ENCODE data around the gene MED14. TPM values are rescaled to one million over a fixed set of nuclear protein-coding genes. Genes with fewer than 3 reads are reported as not detected.

The MED14 gene
- total RNA-seq, 1 donor from 2014 or later = 35.2 TPM

- H3K4me3 ChIP-seq = no peak overlapping the region
- no peaks in the 10 kb centered on the region for H3K9me3 ChIP-seq
- H3K27ac ChIP-seq = no peak overlapping the region
- intact Hi-C loops (cut with DNase I) = no loop called here
- H3K27me3 ChIP-seq = no peaks in the 10 kb centered on the region
- H3K36me3 ChIP-seq = peaks cover 54% of the 10 kb centered on the region
- H3K4me1 ChIP-seq = peaks cover 3% of the 10 kb centered on the region
- ATAC-seq (no peak), DNase-seq (no peak)
- TF ChIP-seq CTCF (IDR thresholded peaks at IDR 0.05) = no peak
Measured at GRCh38 chrX:40637687-40638086, 97.7 kb downstream of the MED14 start.

- no peak for DNase-seq
- intact Hi-C loops (cut with DNase I) = no loop called here
- ATAC-seq = no peak
- Histone ChIP-seq H3K27ac (no peak overlapping the region), H3K36me3 (peaks cover 64% of the 10 kb centered on the region), H3K4me3 (no peak overlapping the region), H3K9me3 (no peaks in the 10 kb centered on the region), H3K27me3 (no peaks in the 10 kb centered on the region), H3K4me1 (no peaks in the 10 kb centered on the region)
- no peak for TF ChIP-seq CTCF (IDR thresholded peaks at IDR 0.05)
Measured at GRCh38 chrX:40632199-40632598, 103.1 kb downstream of the MED14 start.

- no peaks in the 10 kb centered on the region for H3K9me3 ChIP-seq
- no peak for TF ChIP-seq CTCF (IDR thresholded peaks at IDR 0.05)
- no peak for ATAC-seq
- no peaks in the 10 kb centered on the region for H3K4me1 ChIP-seq
- H3K27ac ChIP-seq = no peak overlapping the region
- peaks cover 31% of the 10 kb centered on the region for H3K36me3 ChIP-seq
- H3K27me3 ChIP-seq = no peaks in the 10 kb centered on the region
- H3K4me3 ChIP-seq = no peak overlapping the region
- no peak for DNase-seq
- intact Hi-C loops (cut with DNase I) = no loop called here
Measured at GRCh38 chrX:40628506-40628905, 106.8 kb downstream of the MED14 start.

- ATAC-seq = no peak
- Histone ChIP-seq H3K36me3 (peaks cover 22% of the 10 kb centered on the region), H3K4me1 (no peaks in the 10 kb centered on the region), H3K4me3 (no peak overlapping the region), H3K9me3 (no peaks in the 10 kb centered on the region), H3K27ac (no peak overlapping the region), H3K27me3 (no peaks in the 10 kb centered on the region)
- intact Hi-C loops (cut with DNase I) = no loop called here
- no peak for TF ChIP-seq CTCF (IDR thresholded peaks at IDR 0.05)
- no peak for DNase-seq
Measured at GRCh38 chrX:40625294-40625693, 110.0 kb downstream of the MED14 start.

- intact Hi-C loops (cut with DNase I) = no loop called here
- no peak for TF ChIP-seq CTCF (IDR thresholded peaks at IDR 0.05)
- no peaks in the 10 kb centered on the region for H3K27me3 ChIP-seq
- H3K4me3 ChIP-seq = no peak overlapping the region
- no peak overlapping the region for H3K27ac ChIP-seq
- H3K4me1 ChIP-seq = no peaks in the 10 kb centered on the region
- H3K36me3 ChIP-seq = peaks cover 5% of the 10 kb centered on the region
- H3K9me3 ChIP-seq = no peaks in the 10 kb centered on the region
- DNase-seq (no peak), ATAC-seq (no peak)
Measured at GRCh38 chrX:40623665-40624064, 111.7 kb downstream of the MED14 start.

GRCh38 chrX:40623139-40623536, 112.2 kb downstream of the MED14 start, which contains the start of gene MPC1L:
MPC1L (plus strand) TSS chrX:40623428; CDS start chrX:40623566, 138 bp downstream.
- H3K9me3 ChIP-seq = no peaks in the 10 kb centered on the region
- peaks cover 5% of the 10 kb centered on the region for H3K36me3 ChIP-seq
- no peak within 1 kb of the TSS for H3K27ac ChIP-seq
- no peaks in the 10 kb centered on the region for H3K4me1 ChIP-seq
- ATAC-seq (no peak), DNase-seq (no peak)
- TF ChIP-seq CTCF (IDR thresholded peaks at IDR 0.05) = no peak
- no peak within 1 kb of the TSS for H3K4me3 ChIP-seq
- intact Hi-C loops (cut with DNase I) = no loop called here
- no peaks in the 10 kb centered on the region for H3K27me3 ChIP-seq

Measured in upper lobe of right lung (tissue), 1 donor.